Fibroblast of lung (primary cell): Measurements from ENCODE around the gene LCNL1.

Source experiments
- CTCF ChIP-seq, 2 donors: IDR thresholded peaks in 1 of 2; conservative IDR thresholded peaks in 1 of 2; 1 replicate in 1 of 2; 2 replicates in 1 of 2; pipeline ENCODE4 v1.5.1; 2011 to 2012; ENCODE audit warnings: low read length in 2 of 2, control low read depth in 1 of 2, inconsistent platforms in 1 of 2, low read depth in 1 of 2, mild to moderate bottlenecking in 1 of 2
- EZH2 ChIP-seq: IDR thresholded peaks from 2 replicates; pipeline ENCODE4 v1.5.1; 2012; ENCODE audit warnings: low read length, control low read depth, mild to moderate bottlenecking; ENCODE audit errors: missing control alignments

GRCh38 chr9:137007108-137007815 lies 24.5 kb downstream of the LCNL1 start:
- no peak for TF ChIP-seq CTCF (conservative IDR thresholded peaks at IDR 0.05 in 1 of 2, IDR thresholded peaks at IDR 0.05 in 1 of 2; ENCODE audit: low read depth in 1 of 2, low read length in 2 of 2)
- TF ChIP-seq EZH2, result no peak
